GM21381 (cell line): ENCODE results near the gene PTGER2.

Experiments
- ATAC-seq: cut with Tn5 transposase; IDR thresholded peaks from one replicate; pipeline ENCODE4 v1.9.1; 2021; ENCODE audit warnings: mild to moderate bottlenecking, moderate library complexity; ENCODE audit not compliant: unreplicated experiment

Gene PTGER2

GRCh38 chr14:52313903-52314594 is at the start of gene PTGER2:
TSS of gene PTGER2 (plus strand) at chr14:52314312. CDS start at chr14:52314549, 237 bp downstream.
- ATAC-seq: peak; percentile 51

GRCh38 chr14:52265253-52265652 is 48.9 kb upstream of the PTGER2 start:
- no peak for ATAC-seq

GRCh38 chr14:52266179-52266578 is 47.9 kb upstream of the PTGER2 start:
- ATAC-seq: no peak

- ATAC-seq: no peak
Measured at GRCh38 chr14:52266782-52267181, 47.3 kb upstream of the PTGER2 start.

GRCh38 chr14:52267501-52268278 is 46.4 kb upstream of the PTGER2 start, which contains the start of gene PTGDR:
TSS of gene PTGDR (plus strand) at chr14:52267698. CDS start at chr14:52267815, 117 bp downstream.
- no peak for ATAC-seq

GRCh38 chr14:52268279-52269061 is 45.6 kb upstream of the PTGER2 start:
- no peak for ATAC-seq

GRCh38 chr14:52269100-52269499 is 45.0 kb upstream of the PTGER2 start:
- no peak for ATAC-seq

- ATAC-seq: no peak
Measured at GRCh38 chr14:52269982-52270381, 44.1 kb upstream of the PTGER2 start.

GRCh38 chr14:52271538-52271937 is 42.6 kb upstream of the PTGER2 start:
- ATAC-seq: no peak

GRCh38 chr14:52272375-52272774 is 41.7 kb upstream of the PTGER2 start:
- no peak for ATAC-seq

- no peak for ATAC-seq
Measured at GRCh38 chr14:52275372-52275771, 38.7 kb upstream of the PTGER2 start.

GRCh38 chr14:52277552-52277951 is 36.6 kb upstream of the PTGER2 start:
- ATAC-seq: no peak

GRCh38 chr14:52279408-52279807 is 34.7 kb upstream of the PTGER2 start:
- no peak for ATAC-seq

GRCh38 chr14:52283099-52283498 is 31.0 kb upstream of the PTGER2 start:
- no peak for ATAC-seq

- no peak for ATAC-seq
Measured at GRCh38 chr14:52286661-52287649, 27.2 kb upstream of the PTGER2 start.

GRCh38 chr14:52296378-52296777 is 17.7 kb upstream of the PTGER2 start:
- ATAC-seq: no peak

GRCh38 chr14:52298795-52299194 is 15.3 kb upstream of the PTGER2 start:
- no peak for ATAC-seq

- ATAC-seq: no peak
Measured at GRCh38 chr14:52299692-52300278, 14.3 kb upstream of the PTGER2 start.

- no peak for ATAC-seq
Measured at GRCh38 chr14:52303236-52303635, 10.9 kb upstream of the PTGER2 start.
